OCI-LY3 (cell line): ENCODE data around the gene RBL2.

ENCODE experiments used
- CTCF ChIP-seq: fragments of 200-600, 300-600 bp; sonication (generic); IDR thresholded peaks from 2 replicates; pipeline ENCODE4 v1.5.1; 2014; ENCODE audit warnings: antibody characterized with exemption, low read length, low read depth
- EZH2phosphoT487 ChIP-seq: fragments of 200-600 bp; shearing (Covaris generic); IDR thresholded peaks from 2 replicates; pipeline ENCODE4 v1.6.1; 2018; ENCODE audit warnings: antibody characterized with exemption, mixed run types, low read depth

- TF ChIP-seq CTCF (no peak), EZH2phosphoT487 (no peak)
Measured at GRCh38 chr16:53519417-53520091, 85.3 kb downstream of the RBL2 start.
